ENCODE data around the gene NDE1. TPM values are rescaled to one million over a fixed set of nuclear protein-coding genes. Genes with fewer than 3 reads are reported as not detected.

Gene NDE1
- total RNA-seq, 2 experiments from 2014 or later: 150 to 161 TPM

- Mint-ChIP-seq H3K9me3 (no peaks in the 10 kb centered on the region), H3K27ac (no peak overlapping the region), H3K4me3 (no peak overlapping the region), H3K4me1 (ENCODE audit: low read depth) (no peaks in the 10 kb centered on the region), H3K36me3 (ENCODE audit: low read depth) (no peaks in the 10 kb centered on the region), H3K27me3 (ENCODE audit: low read depth) (peaks cover 5% of the 10 kb centered on the region)
- intact Hi-C loops (cut with micrococcal nuclease): no loop called here
- no peak for DNase-seq
- CTCF ChIA-PET: interaction anchor here (1.5 kb wide), 1 partner anchor 53 kb away, joined by 3 read pairs; no protein-coding TSS in a partner anchor
These were observed 119.2 kb downstream of the NDE1 start for GRCh38 chr16:15769239-15769638.

DNA sequence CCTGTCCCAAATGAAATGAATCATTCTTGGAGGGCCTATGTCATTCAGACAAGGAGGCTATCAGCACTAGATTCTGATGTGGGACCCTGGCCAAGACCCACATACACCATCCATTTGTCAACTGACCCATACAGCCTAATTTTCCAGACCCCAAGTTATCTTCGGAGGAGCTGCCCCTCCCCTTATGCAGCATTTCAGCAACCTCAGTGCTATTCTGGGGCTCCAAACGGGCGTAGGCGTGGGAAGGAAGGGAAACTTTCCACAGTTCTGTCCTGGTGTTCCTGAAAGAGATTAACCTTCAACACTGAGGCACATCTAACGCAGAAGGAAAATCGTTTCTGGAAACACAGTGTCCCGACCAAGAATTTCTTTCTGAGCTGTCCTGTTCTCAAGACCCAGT is 120.1 kb downstream of the NDE1 start:
- CTCF ChIA-PET: interaction anchor here (1.0 to 1.5 kb wide), 2 partner anchors 52 to 358 kb away, joined by 3 read pairs; no protein-coding TSS in a partner anchor
- intact Hi-C loops (cut with micrococcal nuclease): no loop called here
- no peak for DNase-seq
- no peak overlapping the region for H3K4me3 Mint-ChIP-seq
- no peak overlapping the region for H3K27ac Mint-ChIP-seq
- no peaks in the 10 kb centered on the region for H3K36me3 Mint-ChIP-seq (ENCODE audit: low read depth)
- peaks cover 3% of the 10 kb centered on the region for H3K27me3 Mint-ChIP-seq (ENCODE audit: low read depth)
- H3K9me3 Mint-ChIP-seq: no peaks in the 10 kb centered on the region
- no peaks in the 10 kb centered on the region for H3K4me1 Mint-ChIP-seq (ENCODE audit: low read depth)

GRCh38 chr16:15770512-15770911 is 120.5 kb downstream of the NDE1 start:
- Mint-ChIP-seq H3K27me3 (ENCODE audit: low read depth) (no peaks in the 10 kb centered on the region), H3K27ac (no peak overlapping the region), H3K36me3 (ENCODE audit: low read depth) (no peaks in the 10 kb centered on the region), H3K4me3 (no peak overlapping the region), H3K4me1 (ENCODE audit: low read depth) (no peaks in the 10 kb centered on the region), H3K9me3 (no peaks in the 10 kb centered on the region)
- intact Hi-C loops (cut with micrococcal nuclease): no loop called here
- DNase-seq: no peak
- CTCF ChIA-PET: interaction anchor here (0.6 to 1.5 kb wide), 3 partner anchors 52 to 357 kb away, joined by 3 to 5 read pairs (median 3); no protein-coding TSS in a partner anchor

- CTCF ChIA-PET: interaction anchor here (0.6 kb wide), 1 partner anchor 356 kb away, joined by 3 read pairs; no protein-coding TSS in a partner anchor
- H3K4me3 Mint-ChIP-seq: no peak overlapping the region
- no peak for DNase-seq
- H3K4me1 Mint-ChIP-seq (ENCODE audit: low read depth): no peaks in the 10 kb centered on the region
- no peak overlapping the region for H3K27ac Mint-ChIP-seq
- H3K36me3 Mint-ChIP-seq (ENCODE audit: low read depth): no peaks in the 10 kb centered on the region
- intact Hi-C loops (cut with micrococcal nuclease): no loop called here
- no peaks in the 10 kb centered on the region for H3K9me3 Mint-ChIP-seq
- no peaks in the 10 kb centered on the region for H3K27me3 Mint-ChIP-seq (ENCODE audit: low read depth)
These were observed 121.6 kb downstream of the NDE1 start for GRCh38 chr16:15771694-15772093.

GRCh38 chr16:15772579-15773293 is 122.7 kb downstream of the NDE1 start:
- no peak for DNase-seq
- Mint-ChIP-seq H3K4me1 (ENCODE audit: low read depth) (no peaks in the 10 kb centered on the region), H3K4me3 (no peak overlapping the region), H3K9me3 (no peaks in the 10 kb centered on the region), H3K27ac (no peak overlapping the region), H3K36me3 (ENCODE audit: low read depth) (no peaks in the 10 kb centered on the region), H3K27me3 (ENCODE audit: low read depth) (no peaks in the 10 kb centered on the region)
- CTCF ChIA-PET: interaction anchor here (0.6 to 1.0 kb wide), 2 partner anchors 48 to 355 kb away, joined by 3 to 5 read pairs; no protein-coding TSS in a partner anchor
- intact Hi-C loops (cut with micrococcal nuclease): no loop called here

DNA sequence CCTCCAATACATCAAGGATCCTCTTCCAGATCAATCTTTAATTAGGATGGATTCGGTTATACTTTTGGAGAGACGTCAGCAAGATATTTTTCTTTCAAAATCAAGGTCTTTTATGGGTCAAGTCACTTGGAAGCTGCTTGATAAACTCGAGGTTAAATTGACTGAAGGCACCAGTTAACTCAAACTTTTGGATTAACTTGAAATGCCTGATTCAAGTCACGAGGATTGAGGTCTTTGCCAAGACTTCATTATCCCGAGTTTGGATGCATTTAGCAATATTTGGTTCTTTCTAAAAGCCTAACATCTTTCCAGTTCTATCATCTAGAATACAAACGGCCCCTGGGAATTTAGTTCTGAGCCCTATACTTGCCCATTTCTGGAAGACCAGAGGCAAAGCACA is 123.9 kb downstream of the NDE1 start:
- no peak overlapping the region for H3K4me3 Mint-ChIP-seq
- H3K36me3 Mint-ChIP-seq (ENCODE audit: low read depth): no peaks in the 10 kb centered on the region
- no peak for DNase-seq
- no peaks in the 10 kb centered on the region for H3K4me1 Mint-ChIP-seq (ENCODE audit: low read depth)
- no peaks in the 10 kb centered on the region for H3K27me3 Mint-ChIP-seq (ENCODE audit: low read depth)
- intact Hi-C loops (cut with micrococcal nuclease): no loop called here
- CTCF ChIA-PET: no interaction called here
- H3K9me3 Mint-ChIP-seq: no peaks in the 10 kb centered on the region
- H3K27ac Mint-ChIP-seq: no peak overlapping the region

DNA sequence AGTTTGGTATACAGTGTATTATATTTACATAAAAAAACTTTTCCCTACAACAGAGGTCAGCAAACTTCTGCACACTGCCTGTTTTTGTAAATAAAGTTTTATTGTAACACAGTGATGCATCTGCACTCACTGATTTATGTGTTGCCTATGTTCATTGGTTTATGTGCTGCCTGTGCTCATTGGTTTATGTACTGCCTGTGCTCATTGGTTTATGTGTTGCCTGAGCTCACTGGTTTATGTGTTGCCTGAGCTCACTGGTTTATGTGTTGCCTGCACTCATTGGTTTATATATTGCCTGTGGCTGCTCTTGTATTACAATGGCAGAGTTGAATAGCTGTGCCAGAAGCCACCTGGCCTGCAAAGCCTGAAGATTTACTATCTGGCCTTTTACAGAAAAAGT is 125.2 kb downstream of the NDE1 start:
- intact Hi-C loops (cut with micrococcal nuclease): no loop called here
- no peak for DNase-seq
- H3K27me3 Mint-ChIP-seq (ENCODE audit: low read depth): no peaks in the 10 kb centered on the region
- CTCF ChIA-PET: interaction anchor here (0.6 kb wide), 1 partner anchor 16 kb away, joined by 3 read pairs; no protein-coding TSS in a partner anchor
- H3K9me3 Mint-ChIP-seq: no peaks in the 10 kb centered on the region
- H3K4me1 Mint-ChIP-seq (ENCODE audit: low read depth): no peaks in the 10 kb centered on the region
- no peaks in the 10 kb centered on the region for H3K36me3 Mint-ChIP-seq (ENCODE audit: low read depth)
- no peak overlapping the region for H3K27ac Mint-ChIP-seq
- no peak overlapping the region for H3K4me3 Mint-ChIP-seq

DNA sequence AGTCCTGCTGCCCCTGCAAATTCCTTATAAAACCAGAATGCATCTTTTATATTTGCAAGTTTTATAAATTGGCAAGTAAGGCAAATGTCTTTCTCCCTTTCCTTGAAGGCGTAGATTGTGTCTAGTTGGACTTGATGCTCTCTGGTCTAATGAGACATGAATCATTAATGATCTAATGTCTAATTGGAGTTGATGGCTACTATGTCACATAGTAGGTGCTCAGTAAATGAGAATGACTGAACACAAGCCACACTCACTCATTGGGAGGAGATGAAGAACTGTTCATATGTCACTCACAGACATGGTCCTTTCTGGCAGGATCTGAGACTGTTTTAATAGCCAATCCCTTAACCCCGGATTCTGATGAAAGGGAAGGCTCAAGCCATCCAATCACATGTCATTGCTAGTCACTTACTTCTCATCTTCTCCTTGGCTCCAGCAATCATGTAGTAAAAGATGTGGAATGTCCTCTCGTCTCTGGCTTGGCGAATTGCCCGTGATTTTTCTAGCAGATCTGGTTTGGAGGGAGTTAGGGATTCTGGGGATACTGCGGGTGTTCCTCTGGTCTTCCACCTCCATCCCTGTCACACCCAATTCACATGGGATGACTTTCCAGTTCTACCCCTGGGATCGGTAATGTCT is 125.7 kb downstream of the NDE1 start:
- Mint-ChIP-seq H3K4me3 (no peak overlapping the region), H3K36me3 (ENCODE audit: low read depth) (no peaks in the 10 kb centered on the region), H3K27ac (no peak overlapping the region), H3K4me1 (ENCODE audit: low read depth) (no peaks in the 10 kb centered on the region), H3K9me3 (no peaks in the 10 kb centered on the region), H3K27me3 (ENCODE audit: low read depth) (no peaks in the 10 kb centered on the region)
- CTCF ChIA-PET: interaction anchor here (0.6 kb wide), 1 partner anchor 17 kb away, joined by 3 read pairs; no protein-coding TSS in a partner anchor
- intact Hi-C loops (cut with micrococcal nuclease): no loop called here
- no peak for DNase-seq

Other genes starting within 250 kb of the NDE1 start
- 1 to 10 TPM; 7.2 to 9.0 TPM for gene BMERB1, start 215.7 kb upstream of the NDE1 start, total RNA-seq
- 10 to 100 TPM; 72.6 to 80.2 TPM for gene MARF1, start 7.1 kb upstream of the NDE1 start, total RNA-seq
- gene MYH11, start 206.8 kb downstream of the NDE1 start, total RNA-seq: not detected
- 10 to 100 TPM; 49.0 to 57.0 TPM for gene CEP20, start 238.4 kb downstream of the NDE1 start, total RNA-seq